PC-9 (cell line): ENCODE measurements around the gene VWA3A. TPM values are rescaled to one million over a fixed set of nuclear protein-coding genes. Genes with fewer than 3 reads are reported as not detected.

Source experiments
- BruUV-seq: library from RNA; stranded (reverse); fragments of 400-500 nt; replicated peaks from 2 replicates; lab custom pipeline; 2021; lab: Mats Ljungman, UMichigan
- CTCF ChIA-PET: fragments of 300-600 bp; sonication (Branson Sonifier 250); formaldehyde crosslinking; loops from one replicate; lab custom pipeline; 2022; ENCODE audit warnings: antibody characterized with exemption; lab: Charles Lee
- POLR2A ChIA-PET: fragments of 300-600 bp; sonication (Branson Sonifier 250); formaldehyde crosslinking; loops from one replicate; lab custom pipeline; 2022; ENCODE audit warnings: antibody characterized with exemption; ENCODE audit not compliant: unreplicated experiment; lab: Charles Lee
- DNase-seq, 2 experiments: peaks; one replicate each; pipeline versions ENCODE4 v3.0.0 to v3.0.0-alpha.2; 2015 to 2022; ENCODE audit warnings: mixed read lengths in 1 of 2
- H2AFZ ChIP-seq: fragments of 200-600 bp; sonication (generic); 2 replicates; pipeline ENCODE4 v1.8.1; 2017; ENCODE audit warnings: antibody characterized with exemption
- H3F3A ChIP-seq: fragments of 200-600 bp; sonication (generic); 2 replicates; pipeline ENCODE4 v1.8.1; 2017; ENCODE audit warnings: antibody characterized with exemption, mild to moderate bottlenecking, low read depth; ENCODE audit not compliant: insufficient read depth
- H3K27ac ChIP-seq: fragments of 200-600 bp; sonication (generic); 2 replicates; pipeline ENCODE4 v1.6.1; 2016; ENCODE audit warnings: mixed run types
- H3K27me3 ChIP-seq: fragments of 200-600 bp; sonication (generic); 2 replicates; pipeline ENCODE4 v1.6.1; 2016; ENCODE audit warnings: low read depth, mixed run types; ENCODE audit not compliant: insufficient read depth
- H3K36me3 ChIP-seq: fragments of 200-600 bp; sonication (generic); 2 replicates; pipeline ENCODE4 v1.6.1; 2016; ENCODE audit warnings: low read depth, mixed run types
- H3K4me1 ChIP-seq: fragments of 200-600 bp; sonication (generic); replicated peaks from 2 replicates; pipeline ENCODE4 v1.6.1; 2016; ENCODE audit warnings: mixed run types; ENCODE audit not compliant: insufficient read depth
- H3K4me2 ChIP-seq: fragments of 200-600 bp; sonication (generic); 2 replicates; pipeline ENCODE4 v1.6.1; 2017; ENCODE audit warnings: mixed run types
- H3K4me3 ChIP-seq: fragments of 200-600 bp; sonication (generic); 2 replicates; pipeline ENCODE4 v1.6.1; 2016; ENCODE audit warnings: mixed run types
- H3K79me2 ChIP-seq: fragments of 200-600 bp; sonication (generic); 2 replicates; pipeline ENCODE4 v1.6.1; 2017; ENCODE audit warnings: low read depth, mixed run types
- H3K9me2 ChIP-seq: fragments of 200-600 bp; sonication (generic); 2 replicates; pipeline ENCODE4 v1.8.1; 2017; ENCODE audit warnings: mild to moderate bottlenecking; ENCODE audit not compliant: insufficient read depth
- H3K9me3 ChIP-seq: fragments of 200-600 bp; sonication (generic); 2 replicates; pipeline ENCODE4 v1.8.1; 2016; ENCODE audit warnings: low read depth; ENCODE audit not compliant: insufficient read depth
- H4K20me1 ChIP-seq: fragments of 200-600 bp; sonication (generic); 2 replicates; pipeline ENCODE4 v1.8.1; 2017; ENCODE audit not compliant: insufficient read depth
- EZH2 ChIP-seq: fragments of 200-600 bp; sonication (generic); IDR thresholded peaks from 2 replicates; pipeline ENCODE4 v1.8.0; 2017; ENCODE audit warnings: antibody characterized with exemption, low read depth
- intact Hi-C: fragments of 100-400 bp; cut with micrococcal nuclease; formaldehyde crosslinking; loops from one replicate; pipeline ENCODE4 v1.10.0; 2022; ENCODE audit not compliant: unreplicated experiment
- total RNA-seq: library from RNA; stranded (reverse); gene quantifications from 2 replicates; pipeline ENCODE4 v1.2.3, GENCODE V29; 2021
- TF ChIP-seq, protein P1 (sequence below): fragments of 200-600 bp; sonication (generic); conservative IDR thresholded peaks from 2 replicates; pipeline ENCODE4 v1.6.1; 2017; ENCODE audit warnings: mixed run types, antibody characterized with exemption, mild to moderate bottlenecking, moderate library complexity

Gene VWA3A
- total RNA-seq, 1 experiment from 2014 or later = 0.83 TPM

DNA sequence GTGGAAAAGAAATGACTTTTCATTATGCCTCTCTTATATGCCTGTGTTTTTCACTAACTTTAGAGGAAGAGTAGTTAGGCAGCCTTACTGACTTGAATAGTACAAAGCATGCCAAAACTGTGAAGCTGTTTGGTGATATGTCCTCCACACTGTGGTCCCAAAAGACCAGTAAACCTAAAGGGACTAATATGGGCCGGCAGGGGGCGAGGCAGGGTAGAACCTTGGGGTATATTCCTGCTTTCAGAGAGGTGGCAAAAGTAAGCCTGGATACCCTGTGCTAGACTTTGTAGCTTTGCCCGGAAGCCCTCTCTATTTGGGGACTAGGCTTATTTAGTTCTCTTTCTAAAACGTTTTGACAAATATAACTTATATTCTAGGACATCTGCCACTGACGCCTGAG lies 36.5 kb upstream of the VWA3A start:
- intact Hi-C loops = no loop called here

DNA sequence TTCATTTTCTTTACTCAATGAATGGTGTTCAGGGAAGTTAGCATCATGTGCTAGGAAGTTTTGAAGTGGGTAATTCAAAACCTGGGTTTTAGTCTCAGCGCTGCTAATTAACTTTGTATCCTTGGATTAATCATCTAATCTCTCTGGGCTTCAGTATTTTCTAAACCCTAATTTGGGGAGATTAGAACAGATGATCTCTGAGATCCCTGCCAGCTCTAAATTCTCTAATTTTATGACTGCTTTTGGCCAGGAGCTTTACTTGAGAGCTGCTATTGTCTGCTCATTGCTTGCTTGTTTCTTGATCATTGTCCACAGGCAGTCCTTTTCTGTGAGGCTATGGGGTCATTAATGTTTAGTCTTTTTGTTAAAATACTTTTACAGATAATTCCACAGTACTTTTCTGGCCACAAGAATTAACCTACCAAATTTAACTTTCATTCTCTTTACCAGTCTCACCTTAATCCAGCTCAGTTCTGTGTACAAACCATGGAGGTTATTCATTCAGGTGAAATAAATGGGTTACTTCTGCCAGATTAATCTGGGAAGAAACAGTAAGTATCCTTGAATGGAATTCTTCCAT lies 28.4 kb upstream of the VWA3A start:
- intact Hi-C loops = no loop called here
- Histone ChIP-seq H2AFZ (no peak overlapping the region), H3K9me2 (no peaks in the 10 kb centered on the region), H3K4me1 (no peaks in the 10 kb centered on the region), H3K27ac (no peak overlapping the region), H3K27me3 (no peaks in the 10 kb centered on the region), H3K4me3 (no peak overlapping the region), H3K4me2 (no peak overlapping the region), H3K36me3 (peaks cover 27% of the 10 kb centered on the region), H4K20me1 (peaks cover 5% of the 10 kb centered on the region; the same call in 1 of the 2 replicates), H3F3A (no peaks in the 10 kb centered on the region), H3K9me3 (peaks cover 12% of the 10 kb centered on the region), H3K79me2 (peaks cover 15% of the 10 kb centered on the region; the same call in 1 of the 2 replicates)
- ChIA-PET POLR2A (no interaction called here), CTCF (no interaction called here)
- no peak for DNase-seq
- TF ChIP-seq EZH2 = no peak
- TF ChIP-seq, protein P1, sequence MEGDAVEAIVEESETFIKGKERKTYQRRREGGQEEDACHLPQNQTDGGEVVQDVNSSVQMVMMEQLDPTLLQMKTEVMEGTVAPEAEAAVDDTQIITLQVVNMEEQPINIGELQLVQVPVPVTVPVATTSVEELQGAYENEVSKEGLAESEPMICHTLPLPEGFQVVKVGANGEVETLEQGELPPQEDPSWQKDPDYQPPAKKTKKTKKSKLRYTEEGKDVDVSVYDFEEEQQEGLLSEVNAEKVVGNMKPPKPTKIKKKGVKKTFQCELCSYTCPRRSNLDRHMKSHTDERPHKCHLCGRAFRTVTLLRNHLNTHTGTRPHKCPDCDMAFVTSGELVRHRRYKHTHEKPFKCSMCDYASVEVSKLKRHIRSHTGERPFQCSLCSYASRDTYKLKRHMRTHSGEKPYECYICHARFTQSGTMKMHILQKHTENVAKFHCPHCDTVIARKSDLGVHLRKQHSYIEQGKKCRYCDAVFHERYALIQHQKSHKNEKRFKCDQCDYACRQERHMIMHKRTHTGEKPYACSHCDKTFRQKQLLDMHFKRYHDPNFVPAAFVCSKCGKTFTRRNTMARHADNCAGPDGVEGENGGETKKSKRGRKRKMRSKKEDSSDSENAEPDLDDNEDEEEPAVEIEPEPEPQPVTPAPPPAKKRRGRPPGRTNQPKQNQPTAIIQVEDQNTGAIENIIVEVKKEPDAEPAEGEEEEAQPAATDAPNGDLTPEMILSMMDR = no peak
- no TSS peak for BruUV-seq

More for the DNA sequence above, 36.5 kb upstream of the VWA3A start:
- Histone ChIP-seq H3F3A (no peaks in the 10 kb centered on the region; the same call in 1 of the 2 replicates), H3K27me3 (no peaks in the 10 kb centered on the region), H2AFZ (no peak overlapping the region), H3K4me2 (no peak overlapping the region), H3K9me2 (no peaks in the 10 kb centered on the region), H4K20me1 (no peaks in the 10 kb centered on the region; the same call in 1 of the 2 replicates), H3K9me3 (no peaks in the 10 kb centered on the region; the same call in 1 of the 2 replicates), H3K4me3 (no peak overlapping the region), H3K79me2 (peaks cover 19% of the 10 kb centered on the region), H3K27ac (no peak overlapping the region), H3K36me3 (0 out of 2 replicates have a peak, but pooled peaks cover 5% of the 10 kb centered on the region), H3K4me1 (peaks cover 6% of the 10 kb centered on the region)
- POLR2A ChIA-PET = no interaction called here
- CTCF ChIA-PET = no interaction called here
- no peak for DNase-seq
- no TSS peak for BruUV-seq
- TF ChIP-seq EZH2 = no peak
- TF ChIP-seq, protein P1 = no peak

DNA sequence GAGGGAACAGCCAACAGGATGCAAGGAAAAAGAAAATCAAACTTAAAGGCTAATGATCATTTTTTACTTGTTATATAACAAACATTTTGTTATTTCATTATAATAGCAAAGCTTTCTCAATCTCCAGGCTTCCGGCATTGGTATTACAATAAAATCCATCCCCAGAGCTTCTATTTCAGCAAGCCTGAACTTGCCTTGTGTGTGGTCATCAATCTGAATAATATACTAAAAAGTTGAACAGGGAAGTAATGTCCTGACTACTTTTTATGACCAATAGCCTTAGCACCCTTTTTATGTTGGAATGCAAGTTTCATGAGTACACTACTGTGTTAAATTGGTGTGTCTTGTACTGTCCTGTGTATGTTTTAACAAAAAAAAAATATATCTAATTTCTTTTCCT lies 27.1 kb upstream of the VWA3A start:
- H3K4me3 ChIP-seq = no peak overlapping the region
- H4K20me1 ChIP-seq = 0 out of 2 replicates have a peak, but pooled peaks cover 5% of the 10 kb centered on the region
- peaks cover 12% of the 10 kb centered on the region for H3K9me3 ChIP-seq
- no peaks in the 10 kb centered on the region for H3K27me3 ChIP-seq
- H3K9me2 ChIP-seq = no peaks in the 10 kb centered on the region
- no TSS peak for BruUV-seq
- POLR2A ChIA-PET = interaction anchor here (0.7 kb wide), 1 partner anchor 40 kb away, joined by 8 read pairs; no protein-coding TSS in a partner anchor
- intact Hi-C loops = no loop called here
- H3K27ac ChIP-seq = no peak overlapping the region
- H3K4me2 ChIP-seq = no peak overlapping the region
- peaks cover 10% of the 10 kb centered on the region; the same call in 1 of the 2 replicates for H3K79me2 ChIP-seq
- CTCF ChIA-PET = no interaction called here
- H3F3A ChIP-seq = no peaks in the 10 kb centered on the region
- no peak for DNase-seq
- TF ChIP-seq, protein P1 = no peak
- TF ChIP-seq EZH2 = no peak
- no peak overlapping the region for H2AFZ ChIP-seq
- H3K36me3 ChIP-seq = peaks cover 27% of the 10 kb centered on the region
- no peaks in the 10 kb centered on the region for H3K4me1 ChIP-seq
